ENCODE measurements around the gene CKLF.

CKLF gene

GRCh38 chr16:66516509-66516807 is 35.9 kb upstream of the CKLF start:
- TF ChIP-seq REST (IDR thresholded peaks at IDR 0.05; ENCODE audit: insufficient read depth in 1 of 2, low read depth in 2 of 2, low read length in 2 of 2): no peak
- no peak for TF ChIP-seq POLR2AphosphoS5 (IDR thresholded peaks at IDR 0.05; ENCODE audit: low read depth, low read length)
- TF ChIP-seq SIN3A (IDR thresholded peaks at IDR 0.05; ENCODE audit: borderline replicate concordance, insufficient read depth, low read length): no peak
- no peak for TF ChIP-seq FOXP2 (optimal IDR thresholded peaks at IDR 0.05; ENCODE audit: borderline replicate concordance, extremely low read depth, extremely low read length, insufficient read depth)
- TF ChIP-seq TAF1 (IDR thresholded peaks at IDR 0.05; ENCODE audit: borderline replicate concordance, insufficient read depth, low read length): no peak

- peak; percentile 81; the same call in 1 of the 2 replicates for TF ChIP-seq SIN3A (IDR thresholded peaks at IDR 0.05; ENCODE audit: borderline replicate concordance, insufficient read depth, low read length)
- TF ChIP-seq REST (IDR thresholded peaks at IDR 0.05; ENCODE audit: insufficient read depth in 1 of 2, low read depth in 2 of 2, low read length in 2 of 2): peak in 1 of 2 experiments; percentile 76; a peak in 2 of 4 replicates
- peak; percentile 55; the same call in 1 of the 2 replicates for TF ChIP-seq POLR2AphosphoS5 (IDR thresholded peaks at IDR 0.05; ENCODE audit: low read depth, low read length)
- TF ChIP-seq FOXP2 (optimal IDR thresholded peaks at IDR 0.05; ENCODE audit: borderline replicate concordance, extremely low read depth, extremely low read length, insufficient read depth): peak; percentile 58
- 0 out of 2 replicates have a peak, but pooled peaks have one; percentile 17 for TF ChIP-seq TAF1 (IDR thresholded peaks at IDR 0.05; ENCODE audit: borderline replicate concordance, insufficient read depth, low read length)
Observed at GRCh38 chr16:66516808-66517585, 35.4 kb upstream of the CKLF start.

- no peak for TF ChIP-seq SIN3A (IDR thresholded peaks at IDR 0.05; ENCODE audit: borderline replicate concordance, insufficient read depth, low read length)
- no peak for TF ChIP-seq POLR2AphosphoS5 (IDR thresholded peaks at IDR 0.05; ENCODE audit: low read depth, low read length)
- TF ChIP-seq FOXP2 (optimal IDR thresholded peaks at IDR 0.05; ENCODE audit: borderline replicate concordance, extremely low read depth, extremely low read length, insufficient read depth): no peak
- no peak for TF ChIP-seq TAF1 (IDR thresholded peaks at IDR 0.05; ENCODE audit: borderline replicate concordance, insufficient read depth, low read length)
- TF ChIP-seq REST (IDR thresholded peaks at IDR 0.05; ENCODE audit: insufficient read depth in 1 of 2, low read depth in 2 of 2, low read length in 2 of 2): no peak
Observed at GRCh38 chr16:66517586-66518263, 34.7 kb upstream of the CKLF start.

- TF ChIP-seq POLR2AphosphoS5 (IDR thresholded peaks at IDR 0.05; ENCODE audit: low read depth, low read length): no peak
- no peak for TF ChIP-seq SIN3A (IDR thresholded peaks at IDR 0.05; ENCODE audit: borderline replicate concordance, insufficient read depth, low read length)
- no peak for TF ChIP-seq TAF1 (IDR thresholded peaks at IDR 0.05; ENCODE audit: borderline replicate concordance, insufficient read depth, low read length)
- TF ChIP-seq REST (IDR thresholded peaks at IDR 0.05; ENCODE audit: insufficient read depth in 1 of 2, low read depth in 2 of 2, low read length in 2 of 2): no peak
- no peak for TF ChIP-seq FOXP2 (optimal IDR thresholded peaks at IDR 0.05; ENCODE audit: borderline replicate concordance, extremely low read depth, extremely low read length, insufficient read depth)
Observed at GRCh38 chr16:66519482-66520373, 32.6 kb upstream of the CKLF start.
